ENCODE results near the gene PROC.

- TF ChIP-seq EZH2 (IDR thresholded peaks at IDR 0.05) (no peak), POLR2AphosphoS5 (IDR thresholded peaks at IDR 0.05; ENCODE audit: borderline replicate concordance, low read depth, low read length) (no peak)
Observed at GRCh38 chr2:127378720-127379119, 39.5 kb upstream of the PROC start.
